K562 (cell line): ENCODE results near the gene GOLGA8A. TPM values are rescaled to one million over a fixed set of nuclear protein-coding genes. Genes with fewer than 3 reads are reported as not detected.

Experiments
- ATAC-seq: fragments of 200-7000 bp; cut with Tn5 transposase; 3 replicates; pipeline ENCODE4 v1.9.1; 2020; ENCODE audit warnings: moderate library complexity
- BruUV-seq: library from RNA; stranded (reverse); fragments of 400-500 nt; replicated peaks from 2 replicates; lab custom pipeline; 2021; lab: Mats Ljungman, UMichigan
- CTCF ChIA-PET: fragments of 300-600 bp; formaldehyde crosslinking; extraction: SDS; loops from one replicate; lab custom pipeline; 2021; ENCODE audit warnings: low intra/inter-chr PET ratio; lab: Yijun Ruan, JAX
- POLR2A ChIA-PET: fragments of 300-600, 350-650 bp; sonication (Branson Sonifier 250); formaldehyde crosslinking; extraction: SDS; loops from one replicate; lab custom pipeline; 2021; ENCODE audit warnings: antibody characterized with exemption, inconsistent platforms; lab: Yijun Ruan, JAX
- DNase-seq, 4 experiments: peaks; one replicate each; pipeline versions ENCODE4 v3.0.0 to v3.0.0-alpha.2; 2011 to 2018; ENCODE audit warnings: low spot score in 3 of 4, mixed read lengths in 3 of 4; ENCODE audit errors: extremely low read depth in 1 of 4
- FAIRE-seq: peaks from 2 replicates; lab custom pipeline; 2011; peaks lifted over from hg19 to GRCh38; lab: Jason Lieb, UNC
- H2AFZ ChIP-seq: 2 replicates; pipeline ENCODE4 v1.6.0; 2011; ENCODE audit warnings: low read depth, low read length, control low read depth, inconsistent platforms
- H3K27ac ChIP-seq: fragments of 200-600 bp; 3 replicates; pipeline ENCODE4 v1.8.0; 2011; ENCODE audit warnings: low read depth, mild to moderate bottlenecking, control low read depth, inconsistent platforms, low read length, moderate library complexity, mixed read lengths; ENCODE audit errors: extremely low read depth
- H3K27me3 ChIP-seq, 2 experiments: fragments of 300-600 bp in 1 of 2; 2 replicates in 1 of 2; 3 replicates in 1 of 2; pipeline versions ENCODE4 v1.6.0 to v1.8.0; 2011; ENCODE audit warnings: inconsistent platforms in 2 of 2, low read length in 2 of 2, mild to moderate bottlenecking in 1 of 2, mixed read lengths in 1 of 2, moderate library complexity in 1 of 2; ENCODE audit not compliant: control insufficient read depth in 2 of 2, insufficient read depth in 2 of 2
- H3K36me3 ChIP-seq: fragments of 300-600 bp; 3 replicates; pipeline ENCODE4 v1.8.0; 2011; ENCODE audit warnings: mild to moderate bottlenecking, low read length, inconsistent platforms; ENCODE audit not compliant: control insufficient read depth, insufficient read depth
- H3K4me1 ChIP-seq, 2 experiments: fragments of 200-600 bp in 1 of 2; replicated peaks in 1 of 2; 2 replicates in 1 of 2; 3 replicates in 1 of 2; pipeline versions ENCODE4 v1.5.1 to v1.8.0; 2011; ENCODE audit warnings: inconsistent platforms in 2 of 2, low read length in 2 of 2, mild to moderate bottlenecking in 1 of 2, mixed read lengths in 1 of 2, moderate library complexity in 1 of 2; ENCODE audit not compliant: control insufficient read depth in 2 of 2, insufficient read depth in 2 of 2
- H3K4me2 ChIP-seq: 2 replicates; pipeline ENCODE4 v1.6.1; 2011; ENCODE audit warnings: low read length, control low read depth, inconsistent platforms, mixed read lengths; ENCODE audit not compliant: insufficient read depth
- H3K4me3 ChIP-seq: fragments of 200-600 bp; sonication (generic), shearing (Covaris generic); 2 replicates; pipeline ENCODE4 v1.5.1; 2016; ENCODE audit warnings: control low read depth, inconsistent platforms
- H3K79me2 ChIP-seq: fragments of 200-600 bp; 3 replicates; pipeline ENCODE4 v1.8.0; 2011; ENCODE audit warnings: low read length, inconsistent platforms; ENCODE audit not compliant: control insufficient read depth, insufficient read depth
- H3K9ac ChIP-seq, 2 experiments: 2 replicates each; pipeline versions ENCODE4 v1.6.0 to v1.6.1; 2011; ENCODE audit warnings: low read depth in 2 of 2, low read length in 2 of 2, control low read depth in 1 of 2, inconsistent platforms in 1 of 2, mild to moderate bottlenecking in 1 of 2, mixed read lengths in 1 of 2; ENCODE audit not compliant: insufficient read depth in 1 of 2
- H3K9me1 ChIP-seq: one replicate; pipeline ENCODE4 v1.6.0; 2011; ENCODE audit warnings: inconsistent platforms, mild to moderate bottlenecking, low read length, moderate library complexity; ENCODE audit not compliant: control insufficient read depth, insufficient read depth
- H3K9me3 ChIP-seq: replicated peaks from 2 replicates; pipeline ENCODE4 v1.5.1; 2011; ENCODE audit warnings: low read depth, low read length, inconsistent platforms; ENCODE audit not compliant: control insufficient read depth, insufficient read depth
- H4K20me1 ChIP-seq: replicated peaks from 2 replicates; pipeline ENCODE4 v1.6.1; 2011; ENCODE audit warnings: low read length, inconsistent platforms, mixed read lengths; ENCODE audit not compliant: control insufficient read depth, insufficient read depth
- AFF1 ChIP-seq, 2 experiments: fragments of 450-650 bp; IDR thresholded peaks; 2 replicates each; pipeline ENCODE4 v1.6.1; 2018; ENCODE audit warnings: mild to moderate bottlenecking in 2 of 2, low read depth in 1 of 2; ENCODE audit not compliant: partially characterized antibody in 2 of 2
- CEBPB ChIP-seq: fragments of 450-650 bp; IDR thresholded peaks from 2 replicates; pipeline ENCODE4 v1.6.1; 2016; ENCODE audit warnings: missing genetic modification characterization, missing compliant biosample characterization
- CEBPG ChIP-seq, 3 experiments: fragments of 200-800 bp in 1 of 3; sonication (Bioruptor generic) in 1 of 3; sonication (generic) in 1 of 3; formaldehyde crosslinking in 1 of 3; IDR thresholded peaks in 2 of 3; conservative IDR thresholded peaks in 1 of 3; 2 replicates each; pipeline versions ENCODE4 v1.6.1 to v1.8.0; 2016 to 2022; ENCODE audit warnings: missing compliant biosample characterization in 2 of 3, missing genetic modification characterization in 2 of 3, mild to moderate bottlenecking in 1 of 3, missing genetic modification reagents in 1 of 3
- CHD2 ChIP-seq: IDR thresholded peaks from 2 replicates; pipeline ENCODE4 v1.6.1; 2011; ENCODE audit warnings: low read depth, low read length
- CXXC5 ChIP-seq: fragments of 250-450 bp; sonication (Bioruptor Pico); IDR thresholded peaks from 2 replicates; pipeline ENCODE4 v1.8.0; 2022; ENCODE audit warnings: inconsistent platforms, mild to moderate bottlenecking, moderate library complexity
- E2F3 ChIP-seq: fragments of 250-450 bp; sonication (Bioruptor Pico); IDR thresholded peaks from 2 replicates; pipeline ENCODE4 v1.4.0; 2020; ENCODE audit warnings: mild to moderate bottlenecking
- GABPA ChIP-seq: fragments of 200-800 bp; sonication (Bioruptor generic); conservative IDR thresholded peaks from 2 replicates; pipeline ENCODE4 v1.6.1; 2016; ENCODE audit warnings: low read depth, missing genetic modification characterization, missing compliant biosample characterization
- HIVEP1 ChIP-seq: fragments of 250-450 bp; sonication (Bioruptor Pico); IDR thresholded peaks from 2 replicates; pipeline ENCODE4 v1.4.0; 2020; ENCODE audit warnings: mild to moderate bottlenecking
- POLR2H ChIP-seq: IDR thresholded peaks from 2 replicates; pipeline ENCODE4 v1.6.1; 2016; ENCODE audit warnings: missing genetic modification characterization, low read depth, mild to moderate bottlenecking, control low read depth, missing compliant biosample characterization, moderate library complexity
- STAT5A ChIP-seq: IDR thresholded peaks from 2 replicates; pipeline ENCODE4 v1.6.1; 2012; ENCODE audit warnings: low read length, inconsistent platforms, borderline replicate concordance
- TBP ChIP-seq: optimal IDR thresholded peaks from 2 replicates; pipeline ENCODE3; 2011; ENCODE audit warnings: low read depth, low read length, improper control_type of control experiment
- ZNF354B ChIP-seq: fragments of 250-450 bp; sonication (Bioruptor Pico); IDR thresholded peaks from 2 replicates; pipeline ENCODE4 v1.4.0; 2020
- WGBS: fragments of 100-300 bp; shearing (Covaris generic); methylation state at CpG from one replicate; pipeline ENCODE4 v1.1.6; 2016; ENCODE audit warnings: low coverage, mixed read lengths; ENCODE audit not compliant: insufficient coverage; ENCODE audit errors: missing lambda C conversion rate; 5-methylcytosine and 5-hydroxymethylcytosine counted together
- in situ Hi-C: fragments of 300-500 bp; cut with MboI; formaldehyde crosslinking; loops from 4 replicates; pipeline ENCODE4 v1.15.0; 2018; ENCODE audit warnings: inconsistent platforms, mixed read lengths
- intact Hi-C: fragments of 100-400 bp; cut with micrococcal nuclease; formaldehyde crosslinking; loops from 2 replicates; pipeline ENCODE4 v1.14.2; 2022
- polyA plus RNA-seq, 8 experiments: library from polyadenylated mRNA; depleted of rRNA in 4 of 8; stranded (reverse) in 5 of 8; unstranded in 3 of 8; fragments of >200 nt; fragmentation: Nextera tagmentation in 2 of 8; fragmentation: Illumina TruSeq in 1 of 8; extraction: Ambion mirVana in 2 of 8; extraction: Trizol in 1 of 8; gene quantifications; 2 replicates each; pipeline versions ENCODE4 v1.2.1 to v1.2.3, GENCODE V29; 2011 to 2014; ENCODE audit warnings: inconsistent platforms in 1 of 8, missing spikeins in 1 of 8
- total RNA-seq, 7 experiments: library from RNA; depleted of rRNA in 6 of 7; stranded (reverse); fragments of >200 nt in 6 of 7; fragmentation: Illumina TruSeq in 2 of 7; extraction: Trizol in 2 of 7; gene quantifications; 2 replicates each; pipeline versions ENCODE4 v1.2.1 to v1.2.3, GENCODE V29; 2011 to 2021; ENCODE audit warnings: low replicate concordance in 1 of 7
- TF ChIP-seq, protein P1 (sequence below): fragments of 450-650 bp; IDR thresholded peaks from 2 replicates; pipeline ENCODE4 v1.6.1; 2016; ENCODE audit warnings: mild to moderate bottlenecking
- TF ChIP-seq, protein P2 (sequence below): fragments of 250-450 bp; sonication (Bioruptor Pico); IDR thresholded peaks from 2 replicates; pipeline ENCODE4 v1.8.0; 2022; ENCODE audit warnings: moderate library complexity, mild to moderate bottlenecking, inconsistent platforms

GOLGA8A gene
- total and polyA plus RNA-seq, 9 of the 15 experiments (the other 6 are each of a cell fraction or from before 2014, with no cell fraction given), result 11.2 to 191 (median 56.3) TPM

- 13% methylated on average over 1 of the region's 1 CpG for WGBS
- FAIRE-seq (no peak), ATAC-seq (no peak), DNase-seq (no peak)
- Histone ChIP-seq H3K9me1 (no peaks in the 10 kb centered on the region), H3K36me3 (no peaks in the 10 kb centered on the region), H3K27me3 (no peaks in the 10 kb centered on the region), H3K4me2 (no peak overlapping the region), H3K79me2 (no peaks in the 10 kb centered on the region; the same call in 2 of the 3 replicates), H3K4me3 (no peak overlapping the region), H3K4me1 (no peaks in the 10 kb centered on the region), H4K20me1 (no peaks in the 10 kb centered on the region), H3K27ac (no peak overlapping the region), H3K9me3 (no peaks in the 10 kb centered on the region), H2AFZ (no peak overlapping the region), H3K9ac (no peak overlapping the region)
- intact Hi-C loops (no loop called here), in situ Hi-C loops (no loop called here)
- ChIA-PET CTCF (no interaction called here), POLR2A (no interaction called here)
- BruUV-seq, result no TSS peak
- no peak for TF ChIP-seq STAT5A
- TF ChIP-seq E2F3 (CRISPR knock-in tag), result no peak
- TF ChIP-seq, protein P1, sequence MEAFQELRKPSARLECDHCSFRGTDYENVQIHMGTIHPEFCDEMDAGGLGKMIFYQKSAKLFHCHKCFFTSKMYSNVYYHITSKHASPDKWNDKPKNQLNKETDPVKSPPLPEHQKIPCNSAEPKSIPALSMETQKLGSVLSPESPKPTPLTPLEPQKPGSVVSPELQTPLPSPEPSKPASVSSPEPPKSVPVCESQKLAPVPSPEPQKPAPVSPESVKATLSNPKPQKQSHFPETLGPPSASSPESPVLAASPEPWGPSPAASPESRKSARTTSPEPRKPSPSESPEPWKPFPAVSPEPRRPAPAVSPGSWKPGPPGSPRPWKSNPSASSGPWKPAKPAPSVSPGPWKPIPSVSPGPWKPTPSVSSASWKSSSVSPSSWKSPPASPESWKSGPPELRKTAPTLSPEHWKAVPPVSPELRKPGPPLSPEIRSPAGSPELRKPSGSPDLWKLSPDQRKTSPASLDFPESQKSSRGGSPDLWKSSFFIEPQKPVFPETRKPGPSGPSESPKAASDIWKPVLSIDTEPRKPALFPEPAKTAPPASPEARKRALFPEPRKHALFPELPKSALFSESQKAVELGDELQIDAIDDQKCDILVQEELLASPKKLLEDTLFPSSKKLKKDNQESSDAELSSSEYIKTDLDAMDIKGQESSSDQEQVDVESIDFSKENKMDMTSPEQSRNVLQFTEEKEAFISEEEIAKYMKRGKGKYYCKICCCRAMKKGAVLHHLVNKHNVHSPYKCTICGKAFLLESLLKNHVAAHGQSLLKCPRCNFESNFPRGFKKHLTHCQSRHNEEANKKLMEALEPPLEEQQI, result no peak
- TF ChIP-seq TBP, result no peak
- TF ChIP-seq POLR2H (tag), result no peak
- TF ChIP-seq HIVEP1 (CRISPR knock-in tag), result no peak
- TF ChIP-seq AFF1 (IDR thresholded peaks at IDR 0.05; ENCODE audit: low read depth in 1 of 2, partially characterized antibody in 2 of 2), result no peak
- TF ChIP-seq CEBPB (tag), result peak; percentile 51; the same call in 1 of the 2 replicates
- TF ChIP-seq, protein P2, sequence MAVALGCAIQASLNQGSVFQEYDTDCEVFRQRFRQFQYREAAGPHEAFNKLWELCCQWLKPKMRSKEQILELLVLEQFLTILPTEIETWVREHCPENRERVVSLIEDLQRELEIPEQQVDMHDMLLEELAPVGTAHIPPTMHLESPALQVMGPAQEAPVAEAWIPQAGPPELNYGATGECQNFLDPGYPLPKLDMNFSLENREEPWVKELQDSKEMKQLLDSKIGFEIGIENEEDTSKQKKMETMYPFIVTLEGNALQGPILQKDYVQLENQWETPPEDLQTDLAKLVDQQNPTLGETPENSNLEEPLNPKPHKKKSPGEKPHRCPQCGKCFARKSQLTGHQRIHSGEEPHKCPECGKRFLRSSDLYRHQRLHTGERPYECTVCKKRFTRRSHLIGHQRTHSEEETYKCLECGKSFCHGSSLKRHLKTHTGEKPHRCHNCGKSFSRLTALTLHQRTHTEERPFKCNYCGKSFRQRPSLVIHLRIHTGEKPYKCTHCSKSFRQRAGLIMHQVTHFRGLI (CRISPR knock-in tag), result no peak
- no peak for TF ChIP-seq CXXC5
- no peak for TF ChIP-seq CHD2
- TF ChIP-seq CEBPG (CRISPR knock-in tag; IDR thresholded peaks at IDR 0.05), result no peak
- TF ChIP-seq CEBPG (tag; conservative IDR thresholded peaks at IDR 0.05 in 1 of 2, IDR thresholded peaks at IDR 0.05 in 1 of 2), result peak in 1 of 2 experiments; percentile 69; a peak in 2 of 4 replicates
- no peak for TF ChIP-seq GABPA (tag)
- TF ChIP-seq ZNF354B (CRISPR knock-in tag), result no peak
Measured at GRCh38 chr15:34473840-34474239, 36.2 kb upstream of the GOLGA8A start.
